NCI-H345 treated with DMSO at 0.1 percent for 48 hours (cell line): ENCODE measurements around the gene TANK.
"Not testable (repeated sequence)": the region's sequence is repeated elsewhere in the genome, so short reads cannot be mapped to it uniquely, and the experiment has no call there.

Experiments used
- DNase-seq: peaks from one replicate; lab custom pipeline; 2025; ENCODE audit not compliant: unreplicated experiment; lab: John Stamatoyannopoulos, UW

TANK gene

DNA sequence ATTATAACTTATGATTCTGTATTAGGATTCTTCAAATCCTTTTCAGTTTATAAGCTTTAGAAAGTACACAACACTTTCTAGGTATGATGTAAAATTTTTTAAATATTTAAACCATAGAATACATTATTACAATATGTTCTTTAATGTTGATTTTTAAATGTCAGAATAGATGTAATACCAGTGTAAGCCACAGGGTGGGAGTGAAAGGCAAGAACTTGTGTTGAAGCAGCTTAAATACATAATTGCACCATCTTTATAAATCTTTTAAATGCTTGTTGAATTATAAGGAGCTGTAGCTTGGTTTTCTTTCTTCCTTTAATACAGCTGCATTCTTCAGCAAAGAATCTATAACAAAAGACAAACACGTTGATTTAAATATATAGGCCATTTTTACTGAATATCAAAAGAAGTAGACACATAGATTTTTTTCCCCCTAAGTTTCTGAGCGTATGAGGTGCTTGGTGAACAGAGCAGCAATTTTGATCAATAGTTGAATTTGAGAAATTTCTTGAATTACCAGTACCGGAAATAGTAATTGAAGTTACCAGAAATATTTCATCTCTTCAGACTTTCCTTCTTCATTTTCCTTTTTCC is 63.0 kb downstream of the TANK start:
- peak; percentile 32 for DNase-seq

- DNase-seq, result no peak
These were observed 68.4 kb downstream of the TANK start for GRCh38 chr2:161228511-161229240.

DNA sequence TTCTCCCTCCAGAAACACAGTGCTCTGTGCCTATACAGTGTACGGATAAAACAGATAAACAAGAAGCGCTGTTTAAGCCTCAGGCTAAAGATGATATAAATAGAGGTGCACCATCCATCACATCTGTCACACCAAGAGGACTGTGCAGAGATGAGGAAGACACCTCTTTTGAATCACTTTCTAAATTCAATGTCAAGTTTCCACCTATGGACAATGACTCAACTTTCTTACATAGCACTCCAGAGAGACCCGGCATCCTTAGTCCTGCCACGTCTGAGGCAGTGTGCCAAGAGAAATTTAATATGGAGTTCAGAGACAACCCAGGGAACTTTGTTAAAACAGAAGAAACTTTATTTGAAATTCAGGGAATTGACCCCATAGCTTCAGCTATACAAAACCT is 70.7 kb downstream of the TANK start:
- DNase-seq, result no peak

DNA sequence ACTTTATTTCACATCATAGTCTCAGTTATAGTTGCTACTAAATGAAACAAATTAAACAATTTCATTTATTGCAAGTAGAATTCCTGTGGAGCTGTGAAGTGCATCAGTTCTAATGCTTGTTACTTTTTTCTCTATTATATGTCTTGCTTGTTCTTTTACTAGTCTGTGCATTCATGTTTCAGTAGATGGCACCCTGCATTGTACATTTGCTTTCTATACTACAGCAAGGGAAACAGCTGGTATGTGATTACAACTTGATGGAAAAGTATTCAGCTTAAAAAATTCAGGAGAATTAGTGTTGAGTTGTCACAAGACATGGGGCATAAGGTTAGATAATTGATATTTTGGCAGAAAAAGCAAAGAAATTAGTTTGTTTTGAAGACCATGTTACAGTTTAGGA is 72.3 kb downstream of the TANK start:
- DNase-seq, result no peak

DNA sequence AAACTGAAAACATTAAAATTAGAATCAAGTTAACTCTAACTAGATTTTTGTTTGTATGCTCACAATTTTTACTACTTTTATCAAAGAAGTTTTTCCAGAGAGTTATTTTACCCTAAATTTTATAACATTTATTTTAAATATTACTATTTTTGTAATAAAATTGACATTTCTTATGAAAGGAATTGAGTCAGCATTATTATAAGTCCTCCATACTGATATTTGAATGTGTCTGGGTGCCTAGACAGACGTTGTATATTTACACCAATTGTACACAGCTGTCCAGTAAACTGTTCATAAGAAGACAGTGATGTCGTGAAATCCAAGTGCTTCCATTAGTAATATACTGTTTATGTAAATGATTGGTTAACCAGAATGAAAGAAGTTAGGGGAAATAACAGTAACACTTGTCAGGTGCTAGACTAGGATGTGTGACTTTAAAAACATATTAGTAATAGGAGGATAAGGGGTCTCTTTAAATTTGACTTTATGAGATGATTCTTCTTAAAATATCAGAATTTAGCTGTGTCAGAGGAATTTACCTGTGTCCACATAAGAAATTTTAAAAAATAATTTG is 73.7 kb downstream of the TANK start:
- DNase-seq, result no peak

DNA sequence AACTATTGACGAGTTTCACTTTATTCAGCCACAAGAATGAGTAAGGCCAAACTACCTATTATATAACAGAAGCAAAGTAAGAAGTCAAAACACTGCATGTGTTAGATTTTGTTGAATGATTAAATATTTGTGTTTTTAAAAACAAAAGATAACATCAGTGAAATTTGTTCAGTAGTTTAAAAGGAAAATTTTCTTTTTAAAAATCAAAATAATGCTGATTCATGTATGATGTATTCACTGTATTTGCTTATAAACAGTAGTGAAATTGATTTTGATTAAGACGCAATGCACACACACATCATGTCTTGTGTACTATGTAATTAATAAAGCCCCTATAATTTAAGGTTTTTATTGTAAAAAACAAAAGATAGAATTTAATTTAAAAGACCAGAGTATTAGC is 74.4 kb downstream of the TANK start:
- DNase-seq, result no peak

DNA sequence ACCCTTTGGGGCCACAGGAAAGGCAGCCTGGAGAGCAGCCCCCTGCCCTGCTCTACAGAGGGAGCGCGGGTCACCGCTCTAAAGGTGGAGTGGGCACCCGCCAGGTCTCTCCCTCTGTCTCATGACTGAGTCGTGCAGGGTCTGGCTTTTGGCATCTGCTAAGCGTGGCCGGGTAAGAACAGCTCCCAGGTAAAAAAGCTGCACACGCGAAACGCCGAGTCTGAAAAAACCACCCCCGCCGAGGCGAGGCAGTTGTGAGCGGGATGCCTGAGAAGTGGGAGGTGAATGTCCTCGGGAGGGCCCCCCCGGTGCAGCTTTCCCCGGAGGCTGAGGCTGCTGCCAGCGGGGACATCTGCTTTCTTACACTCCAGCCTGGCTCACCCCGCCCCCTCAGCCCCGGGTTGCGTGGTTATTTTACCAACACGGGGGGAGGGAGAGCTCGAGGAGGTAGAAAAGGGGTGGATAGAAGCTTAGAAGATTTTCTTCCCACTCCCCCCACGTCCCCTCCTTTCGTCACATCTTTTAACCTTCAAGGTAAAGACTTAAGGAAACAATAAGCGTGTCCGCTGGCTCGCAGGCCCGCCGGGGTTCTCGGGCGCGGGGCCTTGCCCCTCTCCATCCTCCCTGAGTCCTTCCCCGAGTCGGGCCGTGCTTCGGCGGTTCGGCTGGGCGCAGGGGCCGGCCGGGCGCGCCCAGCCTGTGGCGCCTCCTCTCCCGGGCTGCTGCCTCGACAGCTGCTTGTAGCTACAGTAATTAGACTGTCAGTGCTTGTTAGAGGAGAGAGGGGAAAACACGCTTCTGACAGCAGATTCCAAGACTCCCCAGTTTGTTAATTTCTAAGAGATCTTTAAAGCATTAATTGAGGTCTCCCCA is 77.4 kb downstream of the TANK start:
- DNase-seq, result peak; percentile 26

DNA sequence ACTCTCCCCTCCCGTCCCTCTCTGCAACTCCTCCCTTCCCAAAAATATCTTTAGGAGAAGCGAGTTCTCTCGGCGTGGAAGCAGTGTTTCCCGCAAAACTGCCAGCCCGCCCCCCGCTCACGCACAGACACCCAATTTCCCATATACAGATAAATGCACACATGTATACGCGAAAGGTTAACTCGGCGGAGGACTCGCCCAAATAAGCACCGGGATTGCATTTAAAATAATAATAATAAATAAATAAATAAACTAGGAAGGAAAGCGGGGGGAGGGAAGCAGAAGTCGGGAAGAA is 78.0 kb downstream of the TANK start:
- DNase-seq, result peak; percentile 56

GRCh38 chr2:161238560-161239325 is 78.5 kb downstream of the TANK start:
- peak; percentile 56 for DNase-seq

- DNase-seq, result no peak
These were observed 79.3 kb downstream of the TANK start for GRCh38 chr2:161239326-161240109.

DNA sequence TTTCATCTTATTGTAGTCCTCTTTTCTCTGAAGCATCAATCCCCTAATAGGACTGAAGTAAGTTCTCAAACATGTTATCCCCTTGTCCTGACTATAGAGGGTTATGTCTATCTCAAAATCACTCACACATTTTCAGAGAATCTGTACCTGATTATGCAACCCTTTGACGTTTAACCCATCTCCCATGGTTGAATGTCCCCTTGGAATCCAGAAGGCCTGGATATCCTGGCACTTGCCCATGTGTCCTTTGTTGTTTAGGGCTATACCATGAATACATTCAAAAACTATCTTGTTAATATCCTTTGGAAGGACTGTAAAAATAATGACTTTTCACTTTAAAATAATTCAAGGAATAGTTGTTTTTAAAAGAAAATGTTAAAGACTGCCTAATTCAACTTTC is 81.7 kb downstream of the TANK start:
- no peak for DNase-seq

DNA sequence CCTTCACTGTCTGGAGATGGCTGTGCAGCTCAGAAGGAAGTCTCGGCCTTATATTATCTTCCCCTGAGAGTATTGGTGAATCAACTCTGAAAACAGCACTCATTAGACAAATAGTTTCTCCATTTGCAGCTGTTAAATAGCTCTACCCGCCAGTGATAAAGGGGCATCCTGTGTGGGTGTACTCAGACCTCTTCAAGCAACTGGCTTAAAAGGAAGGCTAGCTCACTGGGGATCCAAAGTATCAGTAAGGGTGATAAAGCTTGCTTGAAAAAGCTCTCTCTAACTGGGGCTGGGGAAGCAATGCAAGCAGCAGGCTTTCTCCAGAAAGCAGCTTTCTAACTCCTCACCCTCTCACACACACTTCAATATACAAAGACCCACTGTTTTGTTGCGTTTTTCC is 83.1 kb downstream of the TANK start:
- DNase-seq, result no peak

DNA sequence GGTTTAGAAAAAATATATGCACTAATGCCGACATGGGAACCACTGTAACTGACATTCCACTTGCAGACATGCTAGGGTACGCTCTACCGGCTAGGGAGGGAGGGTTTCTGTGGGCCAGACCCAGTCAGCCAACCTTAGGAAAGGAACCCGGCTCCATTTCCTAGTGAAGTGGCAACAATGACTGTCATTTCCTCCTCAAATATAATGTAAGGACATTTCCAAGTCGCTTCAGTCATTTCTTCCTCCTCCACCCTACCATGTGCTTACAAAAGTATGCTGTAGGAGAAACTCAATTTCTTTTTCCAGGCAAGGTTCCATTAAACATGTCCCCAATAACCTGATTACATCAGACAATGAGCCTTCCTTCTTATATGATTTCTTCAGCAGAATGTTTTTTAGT is 83.7 kb downstream of the TANK start:
- no peak for DNase-seq

- not testable (repeated sequence) for DNase-seq
These were observed 84.4 kb downstream of the TANK start for GRCh38 chr2:161244387-161245260.

DNA sequence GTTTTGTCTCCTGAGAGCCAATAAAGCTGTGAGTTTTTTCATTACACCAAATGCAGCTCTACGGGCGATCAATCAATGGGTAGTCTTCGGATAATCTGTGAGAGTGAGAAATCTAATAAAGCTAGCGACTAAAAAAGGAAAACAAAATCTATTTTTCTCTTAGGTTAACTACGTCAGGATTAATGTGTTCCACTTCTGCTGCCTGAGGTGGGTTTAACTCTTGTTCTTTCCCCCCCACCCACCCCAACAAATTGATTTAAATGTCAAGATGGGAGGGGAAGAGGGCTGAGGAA is 85.0 kb downstream of the TANK start:
- DNase-seq, result no peak

DNA sequence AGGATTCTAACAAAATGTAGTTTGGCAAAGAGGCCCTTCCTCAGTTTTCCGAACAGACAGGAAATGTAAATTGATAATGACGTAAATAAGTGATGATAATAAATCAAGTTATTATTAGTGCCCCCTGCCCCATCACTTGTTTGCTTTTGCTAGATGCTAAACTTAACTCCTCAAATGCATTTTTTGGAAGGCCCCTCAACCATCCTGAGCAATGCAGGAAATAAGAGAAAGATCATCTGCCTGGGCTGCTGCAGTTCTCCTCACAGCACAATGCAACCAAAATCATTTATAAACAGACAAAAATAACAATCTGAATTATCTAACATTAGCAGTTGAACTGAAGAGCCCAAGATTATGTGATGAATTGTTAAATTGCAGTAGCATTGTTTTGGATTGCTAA is 85.4 kb downstream of the TANK start:
- no peak for DNase-seq

DNA sequence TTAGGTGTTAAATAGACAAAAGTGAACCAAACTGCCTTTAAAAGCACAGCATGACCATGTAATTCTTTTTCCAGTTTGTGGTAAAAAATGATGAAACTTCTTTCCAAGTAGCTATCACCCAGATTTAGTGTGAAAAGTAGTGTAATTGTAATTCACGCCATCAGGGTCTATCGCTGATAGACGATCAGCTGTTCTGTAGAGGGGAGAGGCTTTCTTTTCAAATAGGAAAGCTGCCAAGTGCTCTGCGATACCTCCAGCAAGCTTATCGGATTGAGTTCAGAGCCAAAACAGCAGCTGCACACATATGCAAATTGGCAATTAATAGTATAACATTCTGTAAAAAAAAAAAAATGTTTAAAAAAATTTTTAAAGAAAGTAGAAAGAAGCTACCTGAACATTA is 86.1 kb downstream of the TANK start:
- no peak for DNase-seq

GRCh38 chr2:161250864-161251436 is 90.7 kb downstream of the TANK start:
- peak; percentile 61 for DNase-seq
